G401.6 (cell line): ENCODE data around the gene MBTPS1.

Source experiments
- FAIRE-seq: peaks from 2 replicates; lab custom pipeline; 2012; peaks lifted over from hg19 to GRCh38; lab: Jason Lieb, UNC

The MBTPS1 gene

GRCh38 chr16:84096447-84097005 lies 20.2 kb downstream of the MBTPS1 start:
- no peak for FAIRE-seq

DNA sequence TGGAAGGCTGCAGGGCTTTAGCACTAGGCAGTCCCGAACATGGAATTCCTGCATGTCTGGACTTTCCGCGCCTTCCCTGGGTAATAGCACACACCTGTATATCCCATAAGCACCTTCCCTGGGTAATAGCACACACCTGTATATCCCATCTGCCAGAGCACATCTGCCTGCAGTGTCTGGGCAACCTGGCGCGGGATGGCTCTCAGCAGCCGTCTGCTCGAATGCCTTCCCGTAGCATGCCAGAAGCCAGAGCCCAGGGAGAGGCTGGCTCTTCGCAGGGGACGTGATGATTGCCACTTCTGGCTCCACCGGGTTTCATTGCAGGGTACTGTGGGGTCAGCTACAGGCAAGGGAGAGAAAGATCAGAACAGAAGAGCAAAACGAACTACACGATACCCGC lies 21.3 kb downstream of the MBTPS1 start:
- FAIRE-seq = no peak

- FAIRE-seq = no peak
These were observed 22.9 kb downstream of the MBTPS1 start for GRCh38 chr16:84093879-84094270.

DNA sequence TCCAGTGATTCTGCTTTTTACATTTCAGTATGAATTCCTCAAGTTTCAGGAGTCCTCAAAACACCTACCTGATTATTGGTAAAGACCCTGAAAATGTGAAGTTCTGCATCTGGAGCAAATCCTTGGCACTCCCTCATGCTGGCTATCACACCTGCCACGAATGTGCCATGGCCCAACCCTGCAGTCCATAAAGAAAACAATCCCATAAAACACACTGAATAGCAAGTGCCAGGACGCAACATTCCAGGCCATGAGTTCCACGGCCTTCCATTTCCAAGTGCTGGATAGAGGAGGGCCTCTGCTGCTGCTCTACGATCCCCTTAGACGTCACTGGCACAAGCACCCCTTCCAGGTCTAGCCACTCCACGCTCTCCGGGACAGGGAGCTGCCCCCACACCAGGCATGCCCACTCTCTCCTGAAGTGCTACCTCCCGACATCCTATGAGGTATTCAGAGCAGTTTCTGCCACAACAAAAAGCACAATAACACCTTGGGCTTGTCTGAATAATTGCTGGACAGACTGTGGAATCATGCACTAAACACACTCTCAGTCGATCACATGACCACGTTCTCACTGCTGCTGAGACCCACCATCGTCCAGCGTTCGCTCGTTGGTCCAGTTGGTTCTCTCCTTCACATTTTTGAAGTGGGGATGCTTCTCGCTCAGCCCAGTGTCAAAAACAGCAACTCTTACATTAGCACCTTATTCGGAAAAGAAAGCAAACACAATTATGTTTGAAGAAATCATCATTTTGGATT lies 23.4 kb downstream of the MBTPS1 start:
- no peak for FAIRE-seq

GRCh38 chr16:84091460-84091859 lies 25.3 kb downstream of the MBTPS1 start:
- no peak for FAIRE-seq

GRCh38 chr16:84090211-84090610 lies 26.5 kb downstream of the MBTPS1 start:
- FAIRE-seq = no peak

GRCh38 chr16:84088695-84089395 lies 27.9 kb downstream of the MBTPS1 start:
- no peak for FAIRE-seq

DNA sequence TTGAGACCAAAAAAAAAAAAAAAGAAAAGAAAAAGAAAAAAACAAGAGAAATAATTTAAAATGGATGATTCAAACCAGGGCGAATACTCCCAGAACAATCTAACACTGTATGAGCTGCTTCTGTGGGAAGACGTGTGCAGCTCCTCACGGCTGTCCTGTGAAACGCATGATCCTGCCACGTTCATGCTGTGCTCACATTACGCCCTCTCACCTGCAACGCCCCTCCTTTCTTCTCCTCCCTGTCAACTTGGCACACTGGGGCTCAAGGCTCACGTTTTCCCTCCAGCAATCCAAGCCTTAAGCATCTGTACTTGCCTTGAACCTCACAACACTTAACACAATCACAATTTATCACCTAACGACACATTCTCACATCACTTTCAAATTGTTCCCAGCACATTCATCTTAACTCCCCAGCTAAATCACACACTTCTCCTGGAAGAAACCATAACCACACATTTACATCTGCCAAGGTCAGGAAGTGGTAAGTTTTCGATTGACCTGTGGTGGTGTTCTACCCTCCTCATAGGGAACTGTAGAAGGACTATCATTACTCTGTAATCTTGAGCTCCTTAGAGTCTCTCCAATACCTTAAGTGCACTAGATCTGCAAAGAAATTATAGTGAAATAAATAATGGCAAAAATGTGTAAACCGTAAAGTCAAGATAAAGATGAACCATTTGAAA lies 29.1 kb downstream of the MBTPS1 start:
- FAIRE-seq = no peak

GRCh38 chr16:84087001-84087400 lies 29.7 kb downstream of the MBTPS1 start:
- no peak for FAIRE-seq

GRCh38 chr16:84086341-84086740 lies 30.4 kb downstream of the MBTPS1 start:
- FAIRE-seq = no peak

- FAIRE-seq = no peak
These were observed 31.0 kb downstream of the MBTPS1 start for GRCh38 chr16:84085773-84086172.

DNA sequence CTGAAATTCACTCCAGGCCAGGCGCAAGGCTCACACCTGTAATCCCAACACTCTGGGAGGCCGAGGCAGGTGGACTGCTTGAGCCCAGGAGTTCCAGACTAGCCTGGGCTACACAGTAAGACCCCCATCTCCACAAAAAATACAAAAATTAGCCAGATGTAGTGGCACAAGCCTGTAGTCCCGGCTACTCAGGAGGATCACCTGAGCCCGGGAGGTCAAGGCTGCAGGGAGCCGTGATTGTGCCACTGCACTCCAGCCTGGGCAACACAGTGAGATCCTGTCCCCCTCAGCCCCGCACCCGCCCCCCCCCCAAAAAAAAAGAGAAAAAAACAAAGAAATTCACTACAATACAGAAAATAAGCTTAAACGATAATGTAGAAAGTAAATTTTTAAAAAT lies 31.5 kb downstream of the MBTPS1 start:
- no peak for FAIRE-seq

DNA sequence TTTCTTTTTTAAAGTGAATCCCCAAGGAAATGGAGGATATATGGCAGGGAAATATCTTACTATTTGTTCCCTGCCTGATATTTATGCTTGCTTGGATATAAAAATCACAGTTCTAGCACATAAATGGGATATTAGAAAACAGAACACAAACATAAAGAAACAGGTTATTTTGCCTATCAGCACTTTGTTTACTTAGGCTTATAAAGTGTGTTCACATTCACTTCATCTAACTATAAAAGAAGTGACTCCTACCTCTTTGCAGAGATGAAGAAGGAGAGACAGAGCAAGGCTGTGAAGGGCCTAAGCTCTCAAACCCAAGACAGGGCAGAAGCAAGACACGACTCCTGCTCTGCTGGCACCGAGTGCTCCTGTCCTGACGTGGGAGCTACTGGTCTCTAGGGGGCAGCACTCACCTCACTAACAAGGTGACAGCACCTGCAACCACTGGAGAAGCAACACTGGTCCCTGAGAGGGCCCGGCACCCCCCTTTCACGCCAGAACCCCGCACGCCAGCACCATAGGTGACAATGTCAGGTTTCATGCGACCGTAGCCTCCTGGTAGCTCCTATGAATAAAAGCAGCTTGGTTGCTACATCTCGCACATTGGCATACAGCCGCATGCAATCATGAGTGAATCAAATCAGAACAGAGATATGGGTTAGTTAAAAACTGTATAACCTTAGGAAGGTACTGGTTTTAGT lies 32.0 kb downstream of the MBTPS1 start:
- FAIRE-seq = no peak

- no peak for FAIRE-seq
These were observed 33.7 kb downstream of the MBTPS1 start for GRCh38 chr16:84082835-84083569.

GRCh38 chr16:84082110-84082509 lies 34.6 kb downstream of the MBTPS1 start:
- no peak for FAIRE-seq

DNA sequence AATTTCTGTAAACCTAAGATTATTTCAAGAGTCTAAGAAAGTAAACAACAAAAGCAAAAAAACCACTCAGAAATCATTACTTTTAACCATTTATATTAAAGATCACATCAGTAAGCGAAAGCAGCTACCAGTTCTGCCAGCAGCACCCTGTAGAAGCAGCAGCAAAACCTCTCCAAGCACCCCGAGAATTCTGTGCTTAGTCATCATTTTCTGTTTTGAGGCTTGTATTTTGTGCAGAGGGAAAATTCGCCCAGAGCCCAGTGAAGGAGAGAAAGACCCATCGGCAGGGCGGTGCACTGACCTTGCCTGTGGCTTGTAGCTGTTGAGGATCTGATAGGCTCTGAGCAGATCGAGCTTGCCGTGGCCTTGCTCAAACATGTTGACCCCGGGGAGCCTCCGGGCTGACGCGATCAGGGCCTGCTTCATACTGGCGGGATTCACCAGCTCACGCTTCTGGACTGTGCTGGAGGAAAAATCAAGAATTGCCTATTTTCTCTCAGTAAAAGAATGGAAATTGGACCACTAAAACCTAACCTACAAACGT lies 35.2 kb downstream of the MBTPS1 start:
- no peak for FAIRE-seq

DNA sequence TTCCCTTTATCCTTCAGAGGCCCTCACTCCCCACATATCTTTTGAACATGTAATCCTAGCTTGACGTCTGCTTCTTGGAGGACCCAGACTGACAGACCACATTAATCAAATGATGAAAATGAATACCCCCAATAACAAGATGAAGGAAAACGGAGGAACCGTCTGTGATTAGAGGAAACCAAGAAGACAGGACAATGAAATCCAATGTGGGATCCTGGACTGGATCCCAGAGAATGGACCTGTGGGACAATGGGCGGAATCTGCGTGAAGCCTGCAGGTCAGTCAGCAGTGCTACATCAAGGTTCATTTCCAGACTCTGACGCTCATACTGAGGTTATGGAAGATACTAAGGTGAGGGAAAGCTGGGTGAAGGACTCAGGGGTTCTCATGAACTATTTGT lies 35.9 kb downstream of the MBTPS1 start:
- no peak for FAIRE-seq

GRCh38 chr16:84080378-84080777 lies 36.4 kb downstream of the MBTPS1 start:
- no peak for FAIRE-seq

- FAIRE-seq = no peak
These were observed 37.1 kb downstream of the MBTPS1 start for GRCh38 chr16:84079664-84080063.

DNA sequence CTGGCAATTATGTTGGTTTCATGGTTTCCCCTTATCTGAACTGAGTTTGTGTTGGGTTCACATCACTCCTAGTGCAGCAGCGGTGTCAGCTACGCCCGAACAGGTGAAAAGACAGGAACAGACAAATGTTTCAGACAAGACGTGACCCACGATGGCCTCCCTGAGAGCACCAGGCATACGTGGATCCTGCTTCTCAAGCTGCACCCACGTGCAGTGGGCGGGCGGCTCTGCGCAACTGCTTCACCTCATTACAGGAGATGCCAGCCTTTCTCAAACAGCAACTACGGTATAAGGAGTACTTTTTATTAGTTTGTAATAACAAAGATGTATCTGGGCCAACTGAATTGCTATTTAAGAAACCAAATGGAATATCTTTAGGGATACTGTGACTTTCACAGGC lies 41.4 kb downstream of the MBTPS1 start:
- no peak for FAIRE-seq

- FAIRE-seq = no peak
These were observed 42.0 kb downstream of the MBTPS1 start for GRCh38 chr16:84074721-84075120.
